ENCODE data around the gene MCM3AP.

DNA sequence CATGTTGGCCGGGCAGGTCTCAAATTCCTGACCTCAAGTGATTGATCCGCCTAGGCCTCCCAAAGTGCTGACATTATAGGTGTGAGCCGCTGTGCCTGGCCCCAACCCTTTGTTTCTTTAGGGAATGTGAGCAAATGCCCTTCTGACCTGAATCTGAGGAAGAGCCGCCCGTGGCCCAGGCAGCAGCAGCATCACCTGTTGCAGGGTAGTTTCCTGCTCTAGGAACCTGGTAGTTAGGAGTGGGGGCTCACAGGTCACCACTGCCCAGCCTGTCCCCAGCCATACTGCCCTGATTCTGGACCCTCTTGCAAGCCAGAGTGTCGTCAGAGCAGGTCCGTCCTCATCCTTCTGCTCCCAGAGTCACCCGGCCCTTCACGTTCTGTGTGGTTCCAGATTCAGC, 13.8 kb upstream of the MCM3AP start:
- TF ChIP-seq BHLHE40 (IDR thresholded peaks at IDR 0.05; ENCODE audit: borderline replicate concordance) (no peak), FOXM1 (IDR thresholded peaks at IDR 0.05; ENCODE audit: borderline replicate concordance) (no peak), SP1 (IDR thresholded peaks at IDR 0.05) (no peak), HDGF (IDR thresholded peaks at IDR 0.05; ENCODE audit: borderline replicate concordance) (no peak), CTBP1 (IDR thresholded peaks at IDR 0.05; ENCODE audit: borderline replicate concordance) (no peak), ZNF384 (IDR thresholded peaks at IDR 0.05) (no peak), TARDBP (IDR thresholded peaks at IDR 0.05) (no peak), ELF4 (IDR thresholded peaks at IDR 0.05) (no peak)
- TF ChIP-seq, protein P1, sequence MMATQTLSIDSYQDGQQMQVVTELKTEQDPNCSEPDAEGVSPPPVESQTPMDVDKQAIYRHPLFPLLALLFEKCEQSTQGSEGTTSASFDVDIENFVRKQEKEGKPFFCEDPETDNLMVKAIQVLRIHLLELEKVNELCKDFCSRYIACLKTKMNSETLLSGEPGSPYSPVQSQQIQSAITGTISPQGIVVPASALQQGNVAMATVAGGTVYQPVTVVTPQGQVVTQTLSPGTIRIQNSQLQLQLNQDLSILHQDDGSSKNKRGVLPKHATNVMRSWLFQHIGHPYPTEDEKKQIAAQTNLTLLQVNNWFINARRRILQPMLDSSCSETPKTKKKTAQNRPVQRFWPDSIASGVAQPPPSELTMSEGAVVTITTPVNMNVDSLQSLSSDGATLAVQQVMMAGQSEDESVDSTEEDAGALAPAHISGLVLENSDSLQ (IDR thresholded peaks at IDR 0.05): no peak
